Fibroblast of the aortic adventitia (primary cell): ENCODE results near the gene HMGN1. TPM values are rescaled to one million over a fixed set of nuclear protein-coding genes. Genes with fewer than 3 reads are reported as not detected.

Experiments used
- DNase-seq: peaks from one replicate; pipeline ENCODE4 v3.0.0-alpha.2; 2010; ENCODE audit warnings: low read depth
- H3K4me3 ChIP-seq: 2 replicates; pipeline ENCODE4 v1.5.1; 2011; ENCODE audit warnings: low read depth, mild to moderate bottlenecking, control low read depth, low read length, moderate library complexity
- CTCF ChIP-seq: IDR thresholded peaks from 2 replicates; pipeline ENCODE4 v1.5.1; 2011; ENCODE audit warnings: mild to moderate bottlenecking, low read length, control low read depth, inconsistent platforms; ENCODE audit not compliant: insufficient read depth
- total RNA-seq: library from RNA; depleted of rRNA; stranded (reverse); fragments of >200 nt; gene quantifications from 2 replicates; pipeline ENCODE4 v1.2.3, GENCODE V29; 2012; ENCODE audit warnings: low replicate concordance

The HMGN1 gene
- total RNA-seq, 1 donor, result 165 TPM

DNA sequence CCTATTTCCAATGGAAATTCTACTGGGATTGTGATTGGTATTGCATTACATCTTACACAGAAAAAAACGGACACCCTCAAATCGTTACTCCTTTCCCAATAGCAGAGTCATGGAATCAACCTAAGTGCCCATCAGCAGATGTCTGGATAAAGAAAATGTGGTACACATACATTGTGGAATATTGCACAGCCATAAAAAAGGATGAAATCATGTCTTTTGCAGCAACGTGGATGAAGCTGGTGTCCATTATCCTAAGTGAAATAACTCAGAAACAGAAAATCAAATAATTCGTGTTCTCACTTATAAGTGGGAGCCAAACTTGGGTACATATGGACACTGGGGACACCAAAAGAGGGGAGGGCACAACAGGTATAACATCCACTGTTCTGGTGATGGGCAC lies 14.3 kb downstream of the HMGN1 start:
- no peak overlapping the region for H3K4me3 ChIP-seq
- DNase-seq, result no peak
- TF ChIP-seq CTCF, result no peak

GRCh38 chr21:39332175-39332574 lies 16.7 kb downstream of the HMGN1 start:
- no peak for TF ChIP-seq CTCF
- no peak overlapping the region for H3K4me3 ChIP-seq

GRCh38 chr21:39330001-39330400 lies 18.9 kb downstream of the HMGN1 start:
- H3K4me3 ChIP-seq, result no peak overlapping the region
- no peak for DNase-seq
- TF ChIP-seq CTCF, result no peak

More at GRCh38 chr21:39332175-39332574, 16.7 kb downstream of the HMGN1 start:
- DNase-seq, result no peak

GRCh38 chr21:39327727-39328126 lies 21.2 kb downstream of the HMGN1 start:
- no peak for DNase-seq
- TF ChIP-seq CTCF, result no peak
- no peak overlapping the region for H3K4me3 ChIP-seq

- no peak for TF ChIP-seq CTCF
- no peak for DNase-seq
Measured at GRCh38 chr21:39326607-39327307, 22.1 kb downstream of the HMGN1 start.

DNA sequence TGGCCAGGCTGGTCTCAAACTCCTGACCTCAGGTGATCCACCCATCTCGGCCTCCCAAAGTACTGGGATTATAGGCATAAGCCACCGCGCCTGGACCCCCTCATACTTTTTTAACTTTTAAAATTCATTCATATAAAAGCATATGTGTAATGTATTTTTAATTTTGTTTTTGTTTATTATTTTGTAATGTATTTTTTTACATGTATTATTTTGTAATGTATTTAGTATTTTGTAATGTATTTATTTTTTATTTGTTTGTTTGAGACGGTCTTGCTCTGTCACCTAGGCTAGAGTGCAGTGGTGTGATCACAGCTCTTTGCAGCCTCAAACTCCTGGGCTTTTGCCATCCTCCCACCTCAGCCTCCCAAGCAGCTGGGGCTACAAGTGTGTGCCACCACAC lies 23.4 kb downstream of the HMGN1 start:
- no peak for DNase-seq
- TF ChIP-seq CTCF, result no peak
- no peak overlapping the region for H3K4me3 ChIP-seq

More at GRCh38 chr21:39326607-39327307, 22.1 kb downstream of the HMGN1 start:
- H3K4me3 ChIP-seq, result no peak overlapping the region

DNA sequence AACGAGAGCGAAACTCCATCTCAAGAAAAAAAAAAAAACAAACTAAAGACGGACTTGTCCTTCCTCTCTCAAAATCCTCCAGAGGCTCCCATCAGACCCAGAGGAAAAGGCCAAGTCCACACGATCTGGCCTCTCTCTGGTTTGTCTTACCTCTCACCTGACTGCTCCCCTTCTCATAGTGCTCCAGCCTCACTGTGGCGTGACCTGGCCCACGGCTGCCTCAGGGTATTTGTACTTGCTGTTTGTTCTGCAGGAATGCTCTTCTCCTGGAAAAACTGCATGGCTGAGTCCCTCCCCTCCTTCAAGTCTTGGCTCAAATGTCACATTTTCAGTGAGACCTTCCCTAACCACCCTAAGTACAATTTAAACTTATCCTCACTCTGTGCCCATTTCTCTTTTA lies 27.5 kb downstream of the HMGN1 start:
- no peak for TF ChIP-seq CTCF
- no peak for DNase-seq
- no peak overlapping the region for H3K4me3 ChIP-seq
